ENCODE results near the gene PCDH9.
"Not testable (repeated sequence)": the region's sequence is repeated elsewhere in the genome, so short reads cannot be mapped to it uniquely, and the experiment has no call there.

PCDH9 gene

DNA sequence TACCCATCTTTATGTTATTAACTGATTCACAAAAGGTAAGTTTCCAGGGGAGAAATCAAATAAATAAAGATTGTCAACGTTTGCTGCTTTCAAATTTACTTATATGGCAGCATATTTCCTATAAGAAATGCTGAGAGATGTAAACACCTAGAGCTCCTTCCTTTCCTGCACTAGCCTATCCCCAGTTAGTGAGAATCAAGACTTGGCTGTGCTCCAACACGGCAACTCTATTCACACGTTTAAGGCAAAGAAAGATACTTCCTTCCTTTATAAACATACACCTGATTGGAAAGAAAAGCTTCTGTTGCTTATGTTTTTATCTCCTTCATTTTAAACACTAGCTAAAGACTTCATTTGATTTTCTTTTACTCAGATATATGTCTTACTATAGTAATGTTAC, 107.0 kb downstream of the PCDH9 start:
- H3K4me3 Mint-ChIP-seq: no peak overlapping the region
- peaks cover 0 to 8% of the 10 kb centered on the region in 2 donors for H3K9me3 Mint-ChIP-seq
- no peaks in the 10 kb centered on the region for H3K27me3 Mint-ChIP-seq
- no peaks in the 10 kb centered on the region for H3K36me3 Mint-ChIP-seq (ENCODE audit: insufficient read depth)
- no peaks in the 10 kb centered on the region for H3K4me1 Mint-ChIP-seq (ENCODE audit: low read depth in 2 of 2)
- ATAC-seq (replicated peaks) (no peak), DNase-seq (no peak)
- H3K27ac Mint-ChIP-seq: no peak overlapping the region

DNA sequence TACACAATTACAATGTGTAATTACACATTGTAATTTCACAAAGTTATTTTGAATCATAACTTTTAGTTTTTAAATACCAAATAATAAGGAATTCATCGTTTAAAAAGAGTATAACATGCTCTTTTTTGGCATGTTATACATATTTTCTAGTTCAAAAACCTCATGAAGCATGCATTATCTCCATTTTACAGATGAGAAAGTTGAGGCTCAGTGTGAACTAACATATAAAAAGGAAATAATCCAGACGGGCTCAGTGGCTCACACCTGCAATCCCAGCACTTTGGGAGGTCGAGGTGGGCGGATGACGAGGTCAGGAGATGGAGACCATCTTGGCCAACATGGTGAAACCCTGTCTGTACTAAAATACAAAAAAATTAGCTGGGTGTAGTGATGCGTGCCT, 107.9 kb downstream of the PCDH9 start:
- no peak overlapping the region for H3K4me3 Mint-ChIP-seq
- no peaks in the 10 kb centered on the region for H3K27me3 Mint-ChIP-seq
- ATAC-seq (replicated peaks) (no peak), DNase-seq (no peak)
- H3K27ac Mint-ChIP-seq: no peak overlapping the region
- no peaks in the 10 kb centered on the region for H3K4me1 Mint-ChIP-seq (ENCODE audit: low read depth in 2 of 2)
- H3K9me3 Mint-ChIP-seq: peaks cover 0 to 8% of the 10 kb centered on the region in 2 donors
- no peaks in the 10 kb centered on the region for H3K36me3 Mint-ChIP-seq (ENCODE audit: insufficient read depth)

DNA sequence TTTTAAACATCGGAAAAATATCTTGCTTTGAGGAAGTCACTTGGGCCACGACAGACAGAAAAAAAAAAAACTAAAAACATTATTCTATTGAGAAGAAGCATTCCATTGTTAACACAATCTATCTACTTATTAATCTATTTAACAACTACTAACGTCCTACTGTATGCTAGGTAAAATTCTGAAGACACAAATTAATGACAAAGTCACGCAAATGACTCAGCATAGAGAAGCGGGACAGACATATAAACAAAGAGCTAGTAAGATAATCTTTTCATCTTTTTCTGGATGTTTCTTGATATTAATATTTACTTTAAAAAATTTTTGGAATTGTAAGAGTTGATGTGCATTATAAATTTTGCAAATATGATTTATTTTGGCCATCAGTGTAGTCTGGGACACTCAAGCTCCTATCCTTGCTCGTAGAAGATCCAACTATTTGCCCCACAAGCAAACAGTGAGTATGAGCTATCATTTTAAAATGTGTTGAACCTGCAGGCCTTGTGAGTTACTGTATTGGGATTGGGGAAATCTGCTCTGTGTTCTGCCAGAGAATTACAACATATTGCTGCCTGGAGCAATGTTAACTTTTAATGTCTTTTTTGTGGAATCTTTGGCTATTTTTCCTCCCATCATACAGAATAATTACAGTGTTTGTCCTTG, 109.1 kb downstream of the PCDH9 start:
- no peak overlapping the region for H3K27ac Mint-ChIP-seq
- ATAC-seq (replicated peaks): no peak
- H3K4me1 Mint-ChIP-seq (ENCODE audit: low read depth in 2 of 2): no peaks in the 10 kb centered on the region
- H3K36me3 Mint-ChIP-seq (ENCODE audit: insufficient read depth): no peaks in the 10 kb centered on the region
- no peaks in the 10 kb centered on the region for H3K27me3 Mint-ChIP-seq
- peaks cover 0 to 10% of the 10 kb centered on the region in 2 donors for H3K9me3 Mint-ChIP-seq
- DNase-seq: no peak
- no peak overlapping the region for H3K4me3 Mint-ChIP-seq

DNA sequence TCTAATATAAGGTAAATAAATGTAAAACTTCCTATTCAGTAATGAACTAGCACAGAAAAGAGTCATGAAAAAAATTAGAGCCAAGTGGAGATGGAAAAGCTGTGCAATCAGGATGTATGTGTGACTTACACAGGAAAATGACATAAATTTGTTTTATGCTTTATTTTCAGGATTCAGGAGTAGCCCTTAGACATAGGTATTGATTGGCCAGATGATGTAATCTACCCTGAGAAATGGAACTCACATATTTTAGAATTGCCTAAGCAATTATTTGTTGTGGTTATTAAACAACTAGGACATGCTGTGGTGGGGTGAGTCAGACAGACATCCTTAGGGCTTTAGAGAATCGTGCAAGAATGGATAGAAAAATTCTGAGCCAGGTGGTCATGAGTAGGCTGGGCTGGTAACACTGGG, 110.6 kb downstream of the PCDH9 start:
- no peak for DNase-seq
- no peaks in the 10 kb centered on the region for H3K36me3 Mint-ChIP-seq (ENCODE audit: insufficient read depth)
- H3K9me3 Mint-ChIP-seq: peaks cover 0 to 7% of the 10 kb centered on the region in 2 donors
- no peak overlapping the region for H3K27ac Mint-ChIP-seq
- no peaks in the 10 kb centered on the region for H3K27me3 Mint-ChIP-seq
- no peaks in the 10 kb centered on the region for H3K4me1 Mint-ChIP-seq (ENCODE audit: low read depth in 2 of 2)
- H3K4me3 Mint-ChIP-seq: no peak overlapping the region
- no peak for ATAC-seq (replicated peaks)

DNA sequence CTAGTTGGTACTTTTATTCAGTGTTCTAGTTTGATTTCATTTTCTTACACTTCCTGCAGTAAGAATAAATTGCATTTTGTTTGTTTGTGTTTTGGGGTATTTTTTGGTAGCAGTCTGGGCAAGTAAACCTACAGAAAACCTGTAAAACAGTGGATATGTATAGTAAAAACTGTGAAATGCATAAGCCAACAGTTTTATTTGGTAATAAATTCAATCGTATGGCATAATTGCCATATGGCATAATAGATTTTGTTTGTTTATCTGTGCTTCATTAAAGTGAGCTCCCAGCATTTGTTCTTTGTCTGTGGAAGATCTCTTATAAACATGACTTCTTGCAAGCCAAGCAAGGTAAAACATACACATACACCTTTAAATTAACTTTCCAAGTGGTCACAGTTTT, 111.9 kb downstream of the PCDH9 start:
- Mint-ChIP-seq H3K4me1 (ENCODE audit: low read depth in 2 of 2) (no peaks in the 10 kb centered on the region), H3K27me3 (no peaks in the 10 kb centered on the region), H3K36me3 (ENCODE audit: insufficient read depth) (no peaks in the 10 kb centered on the region), H3K9me3 (peaks cover 0 to 6% of the 10 kb centered on the region in 2 donors), H3K4me3 (no peak overlapping the region), H3K27ac (no peak overlapping the region)
- ATAC-seq (replicated peaks) (no peak), DNase-seq (no peak)

DNA sequence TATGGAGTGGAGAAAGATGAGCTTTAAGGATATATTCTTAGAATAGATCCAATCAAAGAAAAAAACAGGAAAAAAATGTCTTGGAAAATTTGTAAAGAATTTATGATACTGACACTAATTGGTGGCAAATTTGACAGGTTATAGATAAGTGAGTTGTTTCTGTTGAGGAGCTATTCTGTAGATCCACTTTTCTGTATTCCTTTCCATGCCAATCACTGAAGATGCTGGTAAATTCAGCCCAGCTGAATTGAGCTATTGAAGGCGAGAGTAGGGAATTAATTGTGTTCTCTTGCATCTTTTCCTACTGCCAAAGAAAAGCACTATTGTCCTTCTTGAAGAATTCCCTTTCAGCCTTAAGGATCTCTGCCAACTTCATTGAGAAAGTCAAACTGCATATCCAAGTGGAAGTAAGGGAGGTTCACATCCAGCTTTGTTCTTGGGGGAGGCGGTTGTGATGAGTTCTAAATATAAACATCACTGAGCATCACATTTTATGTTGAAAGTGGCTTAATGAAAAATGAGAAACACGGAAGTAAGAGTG, 113.1 kb downstream of the PCDH9 start:
- no peak overlapping the region for H3K27ac Mint-ChIP-seq
- H3K4me3 Mint-ChIP-seq: no peak overlapping the region
- no peak for ATAC-seq (replicated peaks)
- H3K36me3 Mint-ChIP-seq (ENCODE audit: insufficient read depth): no peaks in the 10 kb centered on the region
- no peaks in the 10 kb centered on the region for H3K4me1 Mint-ChIP-seq (ENCODE audit: low read depth in 2 of 2)
- DNase-seq: no peak
- no peaks in the 10 kb centered on the region for H3K27me3 Mint-ChIP-seq
- H3K9me3 Mint-ChIP-seq: peaks cover 0 to 6% of the 10 kb centered on the region in 2 donors

DNA sequence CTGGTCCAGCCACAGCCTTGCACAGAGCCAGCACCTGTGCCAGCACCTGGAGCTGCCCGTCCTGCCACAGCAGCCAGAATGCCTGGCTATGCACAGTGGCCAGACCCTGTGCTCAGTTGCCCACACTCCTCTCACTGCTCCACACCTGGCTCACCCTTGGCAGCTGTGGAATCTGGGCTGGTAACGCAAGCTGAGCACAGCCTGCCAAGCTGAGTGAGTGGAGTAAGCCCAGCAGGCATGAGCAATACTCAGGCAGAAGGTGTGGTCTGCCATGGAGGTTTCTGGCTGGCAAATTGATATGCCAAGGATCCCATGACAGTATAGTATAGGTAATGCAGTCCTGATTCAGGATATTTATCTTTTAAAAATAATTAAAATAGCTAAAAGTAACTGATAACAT, 122.2 kb downstream of the PCDH9 start:
- DNase-seq (no peak), ATAC-seq (replicated peaks) (no peak)
- H3K36me3 Mint-ChIP-seq (ENCODE audit: insufficient read depth): no peaks in the 10 kb centered on the region
- H3K27me3 Mint-ChIP-seq: no peaks in the 10 kb centered on the region
- peaks cover 0 to 2% of the 10 kb centered on the region in 2 donors for H3K9me3 Mint-ChIP-seq
- no peaks in the 10 kb centered on the region for H3K4me1 Mint-ChIP-seq (ENCODE audit: low read depth in 2 of 2)
- no peak overlapping the region for H3K27ac Mint-ChIP-seq
- H3K4me3 Mint-ChIP-seq: no peak overlapping the region

DNA sequence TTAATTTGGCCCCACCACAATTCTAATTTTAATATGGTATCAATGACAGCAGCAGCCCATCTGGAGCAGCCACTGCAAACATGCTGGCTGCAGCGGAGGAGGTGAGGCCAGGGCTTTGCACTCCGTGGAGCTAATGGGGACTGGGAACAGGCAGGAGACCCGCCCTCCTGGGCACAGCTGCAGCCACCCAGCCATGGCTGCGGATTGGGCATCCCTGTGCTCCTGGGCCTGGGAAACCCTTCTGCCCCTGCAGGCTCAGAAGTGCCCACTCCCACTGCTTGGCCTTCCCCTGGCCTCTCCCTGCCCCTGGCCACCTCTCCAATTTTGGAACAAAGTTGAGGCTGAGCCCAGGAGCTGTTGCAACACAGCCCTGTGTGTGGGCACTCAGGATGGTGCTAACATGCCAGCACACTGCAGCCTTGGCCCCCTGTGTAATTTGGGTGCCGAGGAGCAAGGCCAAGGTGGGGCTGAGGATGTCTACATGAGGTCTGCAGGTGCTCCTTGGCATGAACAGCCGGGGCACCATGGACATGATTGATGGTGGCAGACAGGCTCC, 123.6 kb downstream of the PCDH9 start:
- Mint-ChIP-seq H3K27ac (no peak overlapping the region), H3K27me3 (no peaks in the 10 kb centered on the region), H3K4me1 (ENCODE audit: low read depth in 2 of 2) (no peaks in the 10 kb centered on the region), H3K9me3 (peaks cover 0 to 2% of the 10 kb centered on the region in 2 donors), H3K36me3 (ENCODE audit: insufficient read depth) (no peaks in the 10 kb centered on the region), H3K4me3 (no peak overlapping the region)
- no peak for ATAC-seq (replicated peaks)
- no peak for DNase-seq

DNA sequence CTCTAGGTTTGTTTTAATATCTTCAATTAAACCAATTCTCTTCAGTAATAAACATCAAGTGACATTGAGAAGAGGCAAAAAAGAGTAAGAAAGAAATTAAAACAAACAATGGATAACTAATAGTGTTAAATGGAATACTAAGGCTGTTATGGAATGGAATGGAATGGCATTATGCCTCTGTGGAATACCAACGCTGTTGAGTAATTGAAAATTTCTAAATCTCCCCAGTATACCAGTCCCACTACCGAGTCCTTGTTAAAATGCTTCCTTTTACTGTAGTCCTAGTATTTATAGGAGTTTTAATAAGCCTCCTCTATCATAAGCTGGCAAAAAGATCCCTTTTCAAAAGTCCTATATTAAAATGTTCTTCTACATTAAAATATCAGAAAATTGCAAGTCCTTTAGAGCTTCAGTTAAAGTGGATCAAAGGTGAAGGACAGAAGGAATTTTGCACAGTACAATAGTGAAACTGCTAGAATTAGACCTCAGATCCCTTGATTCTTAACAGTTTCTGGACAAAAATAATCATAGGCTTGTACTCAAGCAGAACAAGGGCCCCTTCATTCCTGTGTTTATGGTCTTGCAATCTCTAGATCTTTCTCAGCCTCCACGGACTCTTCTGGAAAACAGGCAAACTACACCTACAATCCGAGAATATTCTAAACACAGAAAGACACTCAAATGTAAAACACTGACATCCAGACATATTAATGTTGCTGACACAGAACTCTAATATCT, 128.2 kb downstream of the PCDH9 start:
- no peak for ATAC-seq (replicated peaks)
- Mint-ChIP-seq H3K4me1 (ENCODE audit: low read depth in 2 of 2) (no peaks in the 10 kb centered on the region), H3K27ac (no peak overlapping the region), H3K36me3 (ENCODE audit: insufficient read depth) (no peaks in the 10 kb centered on the region), H3K4me3 (no peak overlapping the region), H3K27me3 (no peaks in the 10 kb centered on the region), H3K9me3 (peaks cover 0 to 2% of the 10 kb centered on the region in 2 donors)
- no peak for DNase-seq

DNA sequence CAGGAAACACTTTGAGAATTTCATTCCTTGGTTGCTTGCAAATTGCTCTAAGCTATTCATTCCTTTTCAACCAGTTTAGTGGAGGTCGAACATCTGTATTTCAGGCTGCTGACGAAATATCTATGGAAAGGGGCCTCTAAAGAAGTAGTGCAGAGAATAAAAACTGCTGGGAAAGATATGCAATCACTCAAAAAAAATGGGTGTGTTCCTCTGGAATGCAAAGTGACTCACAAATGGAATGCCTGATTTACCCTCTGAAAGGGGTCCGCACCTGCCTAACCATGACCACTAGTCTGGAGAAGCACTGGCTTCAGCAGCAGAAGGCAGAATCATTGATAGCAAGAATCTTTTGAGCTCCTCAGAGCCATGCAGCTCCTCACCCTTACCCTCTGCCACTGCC, 129.4 kb downstream of the PCDH9 start:
- Mint-ChIP-seq H3K36me3 (ENCODE audit: insufficient read depth) (no peaks in the 10 kb centered on the region), H3K27me3 (no peaks in the 10 kb centered on the region), H3K27ac (no peak overlapping the region), H3K9me3 (peaks cover 0 to 5% of the 10 kb centered on the region in 2 donors), H3K4me1 (ENCODE audit: low read depth in 2 of 2) (no peaks in the 10 kb centered on the region), H3K4me3 (no peak overlapping the region)
- DNase-seq (no peak), ATAC-seq (replicated peaks) (no peak)

DNA sequence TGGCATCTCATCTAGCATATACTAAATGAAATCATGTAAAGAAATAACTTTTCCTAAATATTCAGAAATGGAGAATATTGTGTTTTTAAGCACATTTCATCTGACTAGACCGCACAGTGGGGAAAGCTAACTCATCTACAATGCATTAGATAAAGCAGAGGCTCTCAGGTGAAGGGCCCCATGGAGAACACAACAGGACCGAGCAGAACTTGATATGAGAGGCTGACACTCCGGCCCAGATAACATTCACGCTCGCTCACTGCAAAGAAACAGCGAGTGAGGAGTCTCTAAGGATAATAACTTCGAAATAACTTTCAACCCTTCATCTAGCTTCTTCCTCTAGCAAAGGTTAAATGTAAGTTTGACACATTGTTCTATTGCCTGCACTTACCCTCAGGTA, 130.6 kb downstream of the PCDH9 start:
- H3K27me3 Mint-ChIP-seq: no peaks in the 10 kb centered on the region
- peaks cover 0 to 3% of the 10 kb centered on the region in 2 donors for H3K9me3 Mint-ChIP-seq
- ATAC-seq (replicated peaks) (no peak), DNase-seq (no peak)
- H3K4me1 Mint-ChIP-seq (ENCODE audit: low read depth in 2 of 2): no peaks in the 10 kb centered on the region
- no peak overlapping the region for H3K27ac Mint-ChIP-seq
- no peak overlapping the region for H3K4me3 Mint-ChIP-seq
- no peaks in the 10 kb centered on the region for H3K36me3 Mint-ChIP-seq (ENCODE audit: insufficient read depth)

DNA sequence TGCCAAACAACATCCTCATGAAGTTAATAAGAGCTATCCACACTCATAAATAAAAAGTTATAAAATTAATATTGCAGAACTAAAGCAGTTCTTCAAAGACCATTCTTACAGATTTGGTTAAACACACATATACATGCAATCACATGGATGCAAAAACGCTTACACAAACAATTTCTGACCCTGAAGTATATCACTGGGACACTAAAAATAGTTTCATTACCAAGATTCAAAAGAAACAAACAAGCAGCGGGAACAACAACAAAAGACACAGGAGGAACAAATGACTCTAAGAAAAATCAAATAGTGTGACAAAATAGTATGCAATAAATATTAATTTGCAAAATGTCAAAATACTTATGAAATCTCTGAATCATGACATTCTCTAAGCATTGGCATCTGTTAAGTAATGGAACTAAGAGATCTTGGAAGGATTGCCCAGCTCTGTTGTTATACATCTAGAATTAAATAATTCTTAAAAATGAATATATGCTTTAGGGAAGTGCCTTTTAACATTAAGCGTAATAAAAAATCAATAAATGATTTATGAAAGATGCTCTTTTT, 132.2 kb downstream of the PCDH9 start:
- DNase-seq (no peak), ATAC-seq (replicated peaks) (no peak)
- Mint-ChIP-seq H3K9me3 (peaks cover 0 to 3% of the 10 kb centered on the region in 2 donors), H3K36me3 (ENCODE audit: insufficient read depth) (no peaks in the 10 kb centered on the region), H3K27ac (no peak overlapping the region), H3K4me1 (ENCODE audit: low read depth in 2 of 2) (no peaks in the 10 kb centered on the region), H3K4me3 (no peak overlapping the region), H3K27me3 (no peaks in the 10 kb centered on the region)

DNA sequence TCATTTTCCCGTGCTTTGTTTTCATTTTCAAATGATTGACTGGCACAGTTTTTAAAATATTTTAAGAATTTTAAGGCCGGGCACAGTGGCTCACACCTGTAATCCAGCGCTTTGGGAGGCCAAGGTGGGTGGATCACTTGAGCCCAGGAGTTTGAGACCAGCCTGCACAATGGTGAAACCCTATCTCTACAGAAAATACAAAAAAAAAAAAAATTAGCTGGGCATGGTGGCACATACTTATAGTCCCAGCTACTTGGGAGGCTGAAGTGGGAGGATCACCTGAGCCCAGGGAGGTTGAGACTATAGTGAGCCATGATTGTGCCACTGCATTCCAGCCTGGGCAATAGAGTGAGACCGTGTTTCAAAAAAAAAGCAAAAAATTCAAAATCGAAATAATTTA, 133.2 kb downstream of the PCDH9 start:
- not testable (repeated sequence) for H3K36me3 Mint-ChIP-seq (ENCODE audit: insufficient read depth); H3K4me3 Mint-ChIP-seq; H3K4me1 Mint-ChIP-seq (ENCODE audit: low read depth in 2 of 2); H3K27me3 Mint-ChIP-seq; DNase-seq; ATAC-seq (replicated peaks); H3K27ac Mint-ChIP-seq; H3K9me3 Mint-ChIP-seq

DNA sequence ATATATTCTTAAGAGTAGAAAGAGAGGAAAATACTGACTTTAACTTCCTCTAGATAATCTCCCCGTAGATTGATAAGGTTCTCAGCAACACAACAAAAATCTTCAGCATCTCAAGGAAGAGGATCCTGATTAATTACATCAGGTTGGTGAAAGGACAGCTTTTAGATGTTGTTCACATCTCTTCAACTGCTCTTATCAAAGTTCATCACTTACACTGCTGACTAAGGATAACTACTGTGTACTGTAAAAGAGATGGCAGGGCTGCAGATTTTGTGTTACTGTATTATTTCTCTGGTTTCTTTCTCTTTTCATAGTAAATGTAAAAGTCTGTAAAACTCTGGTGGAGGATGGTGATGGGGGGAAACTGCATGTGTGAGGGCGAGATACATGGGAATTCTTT, 133.7 kb downstream of the PCDH9 start:
- H3K9me3 Mint-ChIP-seq: peaks cover 0 to 6% of the 10 kb centered on the region in 2 donors
- H3K4me3 Mint-ChIP-seq: no peak overlapping the region
- DNase-seq (no peak), ATAC-seq (replicated peaks) (no peak)
- H3K27me3 Mint-ChIP-seq: no peaks in the 10 kb centered on the region
- no peaks in the 10 kb centered on the region for H3K36me3 Mint-ChIP-seq (ENCODE audit: insufficient read depth)
- no peaks in the 10 kb centered on the region for H3K4me1 Mint-ChIP-seq (ENCODE audit: low read depth in 2 of 2)
- H3K27ac Mint-ChIP-seq: no peak overlapping the region

Data from effector memory CD8-positive, alpha-beta T cell (primary cell).